Measurements from ENCODE around the gene SCUBE1. TPM values are rescaled to one million over a fixed set of nuclear protein-coding genes. Genes with fewer than 3 reads are reported as not detected.

The SCUBE1 gene
- total RNA-seq (ENCODE audit: low replicate concordance) = 1.8 and 42.8 TPM in 2 replicates
- long read RNA-seq = 0 reads

GRCh38 chr22:43343262-43343669 lies at the start of gene SCUBE1:
Gene SCUBE1 (minus strand): TSS chr22:43343372. CDS start chr22:43343261, 111 bp downstream.
- Mint-ChIP-seq H3K27me3 (peaks cover 74% of the 10 kb centered on the region), H3K4me1 (ENCODE audit: unreplicated experiment) (peaks cover 23% of the 10 kb centered on the region), H3K9me3 (no peaks in the 10 kb centered on the region), H3K27ac (no peak within 1 kb of the TSS), H3K36me3 (peaks cover 3% of the 10 kb centered on the region), H3K4me3 (peak within 1 kb of the TSS; percentile 85)
- no peak for TF ChIP-seq CTCF (conservative IDR thresholded peaks at IDR 0.05)
- peak; percentile 83 for DNase-seq (ENCODE audit: extremely low spot score, unreplicated experiment)

GRCh38 chr22:43392385-43392989 lies 49.3 kb upstream of the SCUBE1 start:
- Mint-ChIP-seq H3K27ac (peak overlapping the region; percentile 72), H3K9me3 (peaks cover 5% of the 10 kb centered on the region), H3K27me3 (peaks cover 15% of the 10 kb centered on the region), H3K36me3 (no peaks in the 10 kb centered on the region), H3K4me3 (no peak overlapping the region), H3K4me1 (ENCODE audit: unreplicated experiment) (peaks cover 14% of the 10 kb centered on the region)
- no peak for TF ChIP-seq CTCF (conservative IDR thresholded peaks at IDR 0.05)
- no peak for DNase-seq (ENCODE audit: extremely low spot score, unreplicated experiment)

GRCh38 chr22:43391306-43391705 lies 48.1 kb upstream of the SCUBE1 start:
- Mint-ChIP-seq H3K4me3 (no peak overlapping the region), H3K27ac (no peak overlapping the region), H3K36me3 (no peaks in the 10 kb centered on the region), H3K9me3 (peaks cover 5% of the 10 kb centered on the region), H3K4me1 (ENCODE audit: unreplicated experiment) (peaks cover 11% of the 10 kb centered on the region), H3K27me3 (peaks cover 21% of the 10 kb centered on the region)
- DNase-seq (ENCODE audit: extremely low spot score, unreplicated experiment) = no peak
- no peak for TF ChIP-seq CTCF (conservative IDR thresholded peaks at IDR 0.05)

GRCh38 chr22:43390872-43391271 lies 47.7 kb upstream of the SCUBE1 start:
- Mint-ChIP-seq H3K9me3 (peaks cover 5% of the 10 kb centered on the region), H3K4me3 (no peak overlapping the region), H3K27ac (no peak overlapping the region), H3K36me3 (no peaks in the 10 kb centered on the region), H3K4me1 (ENCODE audit: unreplicated experiment) (peaks cover 11% of the 10 kb centered on the region), H3K27me3 (peaks cover 23% of the 10 kb centered on the region)
- TF ChIP-seq CTCF (conservative IDR thresholded peaks at IDR 0.05) = no peak
- DNase-seq (ENCODE audit: extremely low spot score, unreplicated experiment) = no peak

GRCh38 chr22:43390166-43390565 lies 47.0 kb upstream of the SCUBE1 start:
- DNase-seq (ENCODE audit: extremely low spot score, unreplicated experiment) = no peak
- peaks cover 28% of the 10 kb centered on the region for H3K27me3 Mint-ChIP-seq
- no peak for TF ChIP-seq CTCF (conservative IDR thresholded peaks at IDR 0.05)
- H3K27ac Mint-ChIP-seq = no peak overlapping the region
- no peaks in the 10 kb centered on the region for H3K36me3 Mint-ChIP-seq
- no peak overlapping the region for H3K4me3 Mint-ChIP-seq
- H3K9me3 Mint-ChIP-seq = peaks cover 5% of the 10 kb centered on the region
- peaks cover 11% of the 10 kb centered on the region for H3K4me1 Mint-ChIP-seq (ENCODE audit: unreplicated experiment)
